DMS114 treated with DMSO at 0.1 percent for 48 hours (cell line): Measurements from ENCODE around the gene CDH13.

Source experiments
- DNase-seq: peaks from one replicate; lab custom pipeline; 2025; ENCODE audit not compliant: unreplicated experiment; lab: John Stamatoyannopoulos, UW

Gene CDH13

GRCh38 chr16:82649766-82650165 is 23.0 kb downstream of the CDH13 start:
- DNase-seq = no peak

GRCh38 chr16:82650804-82651203 is 24.0 kb downstream of the CDH13 start:
- no peak for DNase-seq

GRCh38 chr16:82651921-82652601 is 25.3 kb downstream of the CDH13 start:
- no peak for DNase-seq

- no peak for DNase-seq
These were observed 26.1 kb downstream of the CDH13 start for GRCh38 chr16:82652826-82653225.

GRCh38 chr16:82653550-82654511 is 27.1 kb downstream of the CDH13 start:
- DNase-seq = no peak

GRCh38 chr16:82655072-82655714 is 28.4 kb downstream of the CDH13 start:
- no peak for DNase-seq

- no peak for DNase-seq
These were observed 29.1 kb downstream of the CDH13 start for GRCh38 chr16:82655720-82656490.

- DNase-seq = no peak
These were observed 30.5 kb downstream of the CDH13 start for GRCh38 chr16:82657239-82657638.

GRCh38 chr16:82657786-82658185 is 31.0 kb downstream of the CDH13 start:
- DNase-seq = no peak

- no peak for DNase-seq
These were observed 32.0 kb downstream of the CDH13 start for GRCh38 chr16:82658796-82659195.

- DNase-seq = no peak
These were observed 33.4 kb downstream of the CDH13 start for GRCh38 chr16:82660075-82660645.

GRCh38 chr16:82660966-82661365 is 34.2 kb downstream of the CDH13 start:
- no peak for DNase-seq

GRCh38 chr16:82664181-82664580 is 37.4 kb downstream of the CDH13 start:
- DNase-seq = no peak

GRCh38 chr16:82665025-82665424 is 38.3 kb downstream of the CDH13 start:
- DNase-seq = no peak

- DNase-seq = no peak
These were observed 40.7 kb downstream of the CDH13 start for GRCh38 chr16:82667437-82667836.

GRCh38 chr16:82668094-82668493 is 41.3 kb downstream of the CDH13 start:
- DNase-seq = no peak

- no peak for DNase-seq
These were observed 45.0 kb downstream of the CDH13 start for GRCh38 chr16:82671741-82672140.

GRCh38 chr16:82672676-82673075 is 45.9 kb downstream of the CDH13 start:
- no peak for DNase-seq

GRCh38 chr16:82675300-82675699 is 48.5 kb downstream of the CDH13 start:
- DNase-seq = no peak

- no peak for DNase-seq
These were observed 54.8 kb downstream of the CDH13 start for GRCh38 chr16:82681592-82681991.

GRCh38 chr16:82682767-82683166 is 56.0 kb downstream of the CDH13 start:
- DNase-seq = no peak
